IMR-90 (cell line): Measurements from ENCODE around the gene PRKCH. TPM values are rescaled to one million over a fixed set of nuclear protein-coding genes. Genes with fewer than 3 reads are reported as not detected.

Experiments
- ATAC-seq: fragments of 200-7000 bp; cut with Tn5 transposase; 2 replicates; pipeline ENCODE4 v1.9.1; 2020; ENCODE audit warnings: low read depth, mild to moderate bottlenecking, moderate library complexity
- BruUV-seq: library from RNA; stranded (reverse); fragments of 400-500 nt; replicated peaks from 2 replicates; lab custom pipeline; 2021; lab: Mats Ljungman, UMichigan
- CTCF ChIA-PET: fragments of 300-600 bp; formaldehyde crosslinking; extraction: SDS; loops from one replicate; lab custom pipeline; 2021; ENCODE audit warnings: antibody characterized with exemption; lab: Yijun Ruan, JAX
- POLR2A ChIA-PET: fragments of 300-600 bp; sonication (Branson Sonifier 250); formaldehyde crosslinking; loops from one replicate; lab custom pipeline; 2022; ENCODE audit warnings: antibody characterized with exemption; ENCODE audit not compliant: unreplicated experiment; lab: Charles Lee
- DNase-seq: peaks from one replicate; pipeline ENCODE4 v3.0.0; 2013
- H2AFZ ChIP-seq: replicated peaks from 2 replicates; pipeline ENCODE3; 2013; ENCODE audit warnings: low read length, mild to moderate bottlenecking; ENCODE audit not compliant: poor library complexity
- H2AK5ac ChIP-seq: 2 replicates; pipeline ENCODE4 v1.6.1; 2013; ENCODE audit warnings: low read depth, low read length, inconsistent platforms
- H2AK9ac ChIP-seq: replicated peaks from 2 replicates; pipeline ENCODE3; 2013; ENCODE audit warnings: mild to moderate bottlenecking, low read depth, low read length, moderate library complexity; ENCODE audit not compliant: poor library complexity
- H2BK120ac ChIP-seq: 2 replicates; pipeline ENCODE4 v1.6.1; 2013; ENCODE audit warnings: low read depth, low read length, inconsistent platforms
- H2BK15ac ChIP-seq: 3 replicates; pipeline ENCODE4 v1.6.1; 2013; ENCODE audit warnings: low read depth, low read length, inconsistent platforms
- H2BK20ac ChIP-seq: 2 replicates; pipeline ENCODE4 v1.6.1; 2013; ENCODE audit warnings: low read depth, mild to moderate bottlenecking, inconsistent platforms, low read length, moderate library complexity
- H2BK5ac ChIP-seq: 2 replicates; pipeline ENCODE4 v1.6.1; 2013; ENCODE audit warnings: mild to moderate bottlenecking, low read depth, low read length, inconsistent platforms; ENCODE audit not compliant: poor library complexity, severe bottlenecking
- H3K14ac ChIP-seq: replicated peaks from 2 replicates; pipeline ENCODE4 v1.6.1; 2013; ENCODE audit warnings: low read depth, low read length, inconsistent platforms
- H3K18ac ChIP-seq: 2 replicates; pipeline ENCODE4 v1.6.1; 2013; ENCODE audit warnings: low read depth, low read length, control low read depth
- H3K23ac ChIP-seq: 2 replicates; pipeline ENCODE4 v1.6.1; 2013; ENCODE audit warnings: low read depth, low read length, inconsistent platforms
- H3K27ac ChIP-seq: 2 replicates; pipeline ENCODE4 v1.5.1; 2013; ENCODE audit warnings: mild to moderate bottlenecking, control low read depth, low read length; ENCODE audit not compliant: insufficient read depth
- H3K27me3 ChIP-seq: 2 replicates; pipeline ENCODE4 v1.6.1; 2013; ENCODE audit warnings: low read length; ENCODE audit not compliant: control insufficient read depth, insufficient read depth
- H3K36me3 ChIP-seq: 2 replicates; pipeline ENCODE4 v1.6.1; 2013; ENCODE audit warnings: low read length, mixed read lengths; ENCODE audit not compliant: control insufficient read depth, insufficient read depth
- H3K4ac ChIP-seq: 2 replicates; pipeline ENCODE4 v1.6.1; 2013; ENCODE audit warnings: low read depth, low read length, inconsistent platforms
- H3K4me1 ChIP-seq: 2 replicates; pipeline ENCODE4 v1.6.1; 2013; ENCODE audit warnings: low read length, mixed read lengths; ENCODE audit not compliant: control insufficient read depth, insufficient read depth
- H3K4me2 ChIP-seq: 2 replicates; pipeline ENCODE4 v1.6.1; 2013; ENCODE audit warnings: low read depth, mild to moderate bottlenecking, control low read depth, low read length, moderate library complexity
- H3K4me3 ChIP-seq: 2 replicates; pipeline ENCODE4 v1.5.1; 2013; ENCODE audit warnings: low read depth, mild to moderate bottlenecking, control low read depth, low read length, moderate library complexity; ENCODE audit not compliant: insufficient read depth
- H3K56ac ChIP-seq: 2 replicates; pipeline ENCODE4 v1.6.1; 2013; ENCODE audit warnings: low read length, inconsistent platforms; ENCODE audit not compliant: insufficient read depth; ENCODE audit errors: extremely low read depth
- H3K79me1 ChIP-seq, 2 experiments: 2 replicates each; pipeline ENCODE4 v1.6.1; 2013; ENCODE audit warnings: low read length in 2 of 2, inconsistent platforms in 1 of 2, low read depth in 1 of 2
- H3K9ac ChIP-seq: 2 replicates; pipeline ENCODE4 v1.6.1; 2013; ENCODE audit warnings: low read depth, low read length, control low read depth
- H3K9me1 ChIP-seq: 2 replicates; pipeline ENCODE4 v1.6.1; 2013; ENCODE audit warnings: low read length, inconsistent platforms; ENCODE audit not compliant: insufficient read depth
- H3K9me3 ChIP-seq: 2 replicates; pipeline ENCODE4 v1.6.1; 2013; ENCODE audit warnings: low read length; ENCODE audit not compliant: control insufficient read depth, insufficient read depth
- H4K20me1 ChIP-seq: 2 replicates; pipeline ENCODE4 v1.6.1; 2013; ENCODE audit warnings: low read length, inconsistent platforms; ENCODE audit not compliant: insufficient read depth
- H4K5ac ChIP-seq: 2 replicates; pipeline ENCODE4 v1.6.1; 2013; ENCODE audit warnings: mild to moderate bottlenecking, low read depth, low read length, control low read depth
- H4K8ac ChIP-seq, 2 experiments: 2 replicates each; pipeline ENCODE4 v1.6.1; 2013; ENCODE audit warnings: low read depth in 2 of 2, low read length in 2 of 2, control low read depth in 1 of 2, inconsistent platforms in 1 of 2
- H4K91ac ChIP-seq: 2 replicates; pipeline ENCODE4 v1.6.1; 2013; ENCODE audit warnings: low read depth, low read length, inconsistent platforms; ENCODE audit not compliant: insufficient read depth
- MAFK ChIP-seq: IDR thresholded peaks from 2 replicates; pipeline ENCODE4 v1.6.1; 2012; ENCODE audit warnings: low read depth, low read length, improper control_type of control experiment
- NFE2L2 ChIP-seq: fragments of 150-350 bp; IDR thresholded peaks from 2 replicates; pipeline ENCODE4 v1.6.1; 2016; ENCODE audit warnings: low read depth, mild to moderate bottlenecking, low read length
- WGBS, 2 experiments: methylation state at CpG; one replicate each; pipeline versions ENCODE4 v1.1.5 to v1.1.7; 2013; ENCODE audit warnings: missing lambda C conversion rate in 2 of 2; ENCODE audit not compliant: insufficient read length in 1 of 2; ENCODE audit errors: extremely low coverage in 2 of 2; 5-methylcytosine and 5-hydroxymethylcytosine counted together
- dilution Hi-C: fragments of 300-500 bp; cut with HindIII; formaldehyde crosslinking; loops from one replicate; pipeline ENCODE4 v1.14.3; 2018; ENCODE audit warnings: low sequenced_read_pairs; ENCODE audit not compliant: unreplicated experiment
- in situ Hi-C: fragments of 300-500 bp; cut with MboI; formaldehyde crosslinking; loops from 3 replicates; pipeline ENCODE4 v1.14.3; 2019; ENCODE audit warnings: low sequenced_read_pairs, inconsistent platforms, mixed read lengths
- intact Hi-C: fragments of 100-400 bp; cut with micrococcal nuclease; formaldehyde crosslinking; loops from 2 replicates; pipeline ENCODE4 v1.10.0; 2022
- polyA plus RNA-seq, 3 experiments: library from polyadenylated mRNA; depleted of rRNA; stranded (reverse); fragments of >200 nt; gene quantifications; 2 replicates each; pipeline ENCODE4 v1.2.3, GENCODE V29; 2012; ENCODE audit warnings: low replicate concordance in 1 of 3
- total RNA-seq: library from RNA; depleted of rRNA; stranded (reverse); fragments of >200 nt; gene quantifications from 2 replicates; pipeline ENCODE4 v1.2.3, GENCODE V29; 2012

The PRKCH gene
- total and polyA plus RNA-seq, 2 of the 4 experiments (the other 2 are of a cell fraction) = 1.6 to 2.3 TPM

GRCh38 chr14:61281186-61281947 is 40.0 kb upstream of the PRKCH start, which contains the start of gene TMEM30B:
TMEM30B (minus strand) TSS chr14:61281338; CDS start chr14:61281147, 191 bp downstream.
- intact Hi-C loops (no loop called here), dilution Hi-C loops (no loop called here), in situ Hi-C loops (loop anchor here (10.0 kb wide), 1 partner anchor 937 kb away; no protein-coding TSS in a partner anchor)
- Histone ChIP-seq H3K4ac (peak within 1 kb of the TSS; percentile 63; the same call in 1 of the 2 replicates), H2AFZ (peak within 1 kb of the TSS; percentile 94), H3K27ac (no peak within 1 kb of the TSS), H3K23ac (no peak within 1 kb of the TSS), H3K4me1 (no peaks in the 10 kb centered on the region), H2BK5ac (no peak within 1 kb of the TSS), H3K9me1 (no peaks in the 10 kb centered on the region), H3K9me3 (peaks cover 8% of the 10 kb centered on the region; the same call in 1 of the 2 replicates), H3K27me3 (peaks cover 25% of the 10 kb centered on the region), H3K79me1 (no peaks in the 10 kb centered on the region), H3K4me2 (peak within 1 kb of the TSS; percentile 14), H2BK120ac (peak within 1 kb of the TSS; percentile 41), H3K36me3 (no peaks in the 10 kb centered on the region), H2AK9ac (peak within 1 kb of the TSS; percentile 74), H2BK15ac (peak within 1 kb of the TSS; percentile 21; the same call in 1 of the 3 replicates), H4K5ac (no peak within 1 kb of the TSS; the same call in 1 of the 2 replicates), H3K56ac (no peak within 1 kb of the TSS), H3K4me3 (peak within 1 kb of the TSS; percentile 22), H4K8ac (peak within 1 kb of the TSS in 1 of 2 experiments; percentile 72; a peak in 1 of 4 replicates), H4K91ac (no peak within 1 kb of the TSS; the same call in 1 of the 2 replicates), H3K9ac (no peak within 1 kb of the TSS), H3K14ac (no peak within 1 kb of the TSS), H2BK20ac (no peak within 1 kb of the TSS; the same call in 1 of the 2 replicates), H2AK5ac (no peak within 1 kb of the TSS), H4K20me1 (no peaks in the 10 kb centered on the region), H3K18ac (no peak within 1 kb of the TSS)
- TF ChIP-seq NFE2L2 (no peak), MAFK (no peak)
- no TSS peak for BruUV-seq
- WGBS, 2 experiments = 34% methylated on average over 8 of the region's 43 CpGs; no CpG with 5 or more reads in 1 of the 2 experiments
- ChIA-PET POLR2A (interaction anchor here (0.5 to 0.8 kb wide), 4 partner anchors 37 to 1191 kb away, joined by 4 to 14 read pairs (median 7); partner anchors contain the start of gene SLC38A6), CTCF (interaction anchor here (0.6 to 0.9 kb wide), 4 partner anchors 12 to 1750 kb away, joined by 3 to 5 read pairs (median 4); no protein-coding TSS in a partner anchor)
- DNase-seq (no peak), ATAC-seq (no peak)
